GM21367 (cell line): ENCODE measurements around the gene TOB1.
"Not testable (repeated sequence)": the region's sequence is repeated elsewhere in the genome, so short reads cannot be mapped to it uniquely, and the experiment has no call there.

Source experiments
- ATAC-seq: cut with Tn5 transposase; IDR thresholded peaks from one replicate; pipeline ENCODE4 v1.9.1; 2021; ENCODE audit not compliant: unreplicated experiment

The TOB1 gene

GRCh38 chr17:50898369-50899004 is 32.3 kb upstream of the TOB1 start:
- ATAC-seq, result no peak

- ATAC-seq, result not testable (repeated sequence)
Measured at GRCh38 chr17:50894513-50894912, 28.4 kb upstream of the TOB1 start.

GRCh38 chr17:50893183-50893993 is 27.2 kb upstream of the TOB1 start:
- no peak for ATAC-seq

- ATAC-seq, result no peak
Measured at GRCh38 chr17:50892101-50892776, 26.1 kb upstream of the TOB1 start.

GRCh38 chr17:50891577-50891989 is 25.4 kb upstream of the TOB1 start:
- no peak for ATAC-seq

- ATAC-seq, result no peak
Measured at GRCh38 chr17:50890675-50891516, 24.7 kb upstream of the TOB1 start.

- ATAC-seq, result no peak
Measured at GRCh38 chr17:50889528-50890118, 23.5 kb upstream of the TOB1 start.

- ATAC-seq, result no peak
Measured at GRCh38 chr17:50887705-50888245, 21.6 kb upstream of the TOB1 start.

GRCh38 chr17:50884439-50885311 is 18.5 kb upstream of the TOB1 start:
- no peak for ATAC-seq

- no peak for ATAC-seq
Measured at GRCh38 chr17:50883850-50884438, 17.8 kb upstream of the TOB1 start.

GRCh38 chr17:50882851-50883250 is 16.7 kb upstream of the TOB1 start:
- no peak for ATAC-seq

GRCh38 chr17:50881182-50881581 is 15.0 kb upstream of the TOB1 start:
- no peak for ATAC-seq

GRCh38 chr17:50879086-50879485 is 12.9 kb upstream of the TOB1 start:
- ATAC-seq, result no peak

GRCh38 chr17:50877838-50878237 is 11.7 kb upstream of the TOB1 start:
- no peak for ATAC-seq

- not testable (repeated sequence) for ATAC-seq
Measured at GRCh38 chr17:50877042-50877441, 10.9 kb upstream of the TOB1 start.

- ATAC-seq, result no peak
Measured at GRCh38 chr17:50875074-50875473, 8.9 kb upstream of the TOB1 start.

GRCh38 chr17:50872710-50873424 is 6.7 kb upstream of the TOB1 start:
- ATAC-seq, result no peak

- ATAC-seq, result no peak
Measured at GRCh38 chr17:50871898-50872297, 5.7 kb upstream of the TOB1 start.
